ENCODE results near the gene MGAT3. TPM values are rescaled to one million over a fixed set of nuclear protein-coding genes. Genes with fewer than 3 reads are reported as not detected.

The MGAT3 gene
- total RNA-seq, 1 experiment from 2014 or later: 5.0 TPM

DNA sequence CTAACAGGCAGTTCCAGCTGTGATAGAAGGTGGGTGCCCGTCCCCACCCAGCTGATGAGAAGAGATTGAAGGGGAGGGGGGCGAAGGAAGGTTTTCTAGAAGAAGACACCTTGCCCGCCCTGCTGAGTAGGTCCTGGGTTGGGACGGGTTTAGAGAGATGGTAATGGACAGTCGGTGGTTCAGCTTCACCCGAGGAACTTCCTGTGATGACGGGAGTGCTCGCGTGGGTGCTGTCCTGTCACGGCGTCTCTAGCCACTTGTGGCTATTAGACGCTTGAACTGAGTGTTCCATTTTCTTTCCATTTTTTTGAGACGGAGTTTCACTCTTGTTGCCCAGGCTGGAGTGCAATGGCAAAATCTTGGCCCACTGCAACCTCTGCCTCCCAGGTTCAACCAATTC is 27.6 kb upstream of the MGAT3 start:
- no peak overlapping the region for H2BK5ac ChIP-seq (ENCODE audit: insufficient read length, low read length)
- H3K9ac ChIP-seq (ENCODE audit: extremely low read depth, insufficient read length, low read length): no peak overlapping the region
- H3K56ac ChIP-seq (ENCODE audit: insufficient read length, low read depth, low read length): no peak overlapping the region
- H2AK5ac ChIP-seq (ENCODE audit: insufficient read length, low read length): no peak overlapping the region
- H3K79me1 ChIP-seq (ENCODE audit: insufficient read depth, low read depth, low read length, poor library complexity, severe bottlenecking): no peaks in the 10 kb centered on the region
- Mint-ChIP-seq H3K4me1 (peaks cover 35 to 46% of the 10 kb centered on the region in 2 experiments), H3K9me3 (no peaks in the 10 kb centered on the region), H3K36me3 (ENCODE audit: insufficient read depth in 1 of 3, low read depth in 3 of 3) (peaks cover 7 to 41% (median 41%) of the 10 kb centered on the region in 3 experiments; a peak in 6 of 7 replicates), H3K27ac (peak overlapping the region; percentile 70 to 88 (median 83); a peak in 6 of 7 replicates), H3K27me3 (ENCODE audit: low read depth) (no peaks in the 10 kb centered on the region), H3K4me3 (0 out of 5 replicates have a peak overlapping the region, but pooled peaks of 1 of the 2 experiments have one; percentile 23)
- no peak overlapping the region for H3K4me2 ChIP-seq (ENCODE audit: insufficient read depth, insufficient read length, low read length)
- WGBS (ENCODE audit: extremely low coverage, insufficient read length, low lambda C conversion rate): no CpG with 5 or more reads among the region's 13 CpGs
- no peak overlapping the region for H2BK20ac ChIP-seq (ENCODE audit: low read depth, low read length, poor library complexity, severe bottlenecking)
- H3K9me3 ChIP-seq (ENCODE audit: control insufficient read depth, low read depth, low read length): no peaks in the 10 kb centered on the region
- peak overlapping the region; percentile 59; the same call in 1 of the 2 replicates for H3K14ac ChIP-seq (ENCODE audit: insufficient read depth, low read length)
- peak overlapping the region; percentile 68 for H3K18ac ChIP-seq (ENCODE audit: insufficient read length, low read depth, low read length)
- H2BK15ac ChIP-seq (ENCODE audit: low read depth, low read length): no peak overlapping the region
- no peaks in the 10 kb centered on the region for H3K23me2 ChIP-seq (ENCODE audit: insufficient read length, low read depth, low read length, poor library complexity, severe bottlenecking)
- no peak overlapping the region for H3K27ac ChIP-seq (ENCODE audit: insufficient read length, low read depth, low read length)
- no peak overlapping the region for H3K23ac ChIP-seq (ENCODE audit: insufficient read length, low read depth, low read length)
- H4K20me1 ChIP-seq (ENCODE audit: control insufficient read depth, insufficient read depth, insufficient read length): no peaks in the 10 kb centered on the region
- no peaks in the 10 kb centered on the region for H3K27me3 ChIP-seq (ENCODE audit: insufficient read depth, low read length)
- no peaks in the 10 kb centered on the region for H3K79me2 ChIP-seq (ENCODE audit: insufficient read depth, low read length)
- peaks cover 11% of the 10 kb centered on the region; the same call in 1 of the 2 replicates for H3K4me1 ChIP-seq (ENCODE audit: insufficient read depth, low read length)
- TF ChIP-seq, protein P1, sequence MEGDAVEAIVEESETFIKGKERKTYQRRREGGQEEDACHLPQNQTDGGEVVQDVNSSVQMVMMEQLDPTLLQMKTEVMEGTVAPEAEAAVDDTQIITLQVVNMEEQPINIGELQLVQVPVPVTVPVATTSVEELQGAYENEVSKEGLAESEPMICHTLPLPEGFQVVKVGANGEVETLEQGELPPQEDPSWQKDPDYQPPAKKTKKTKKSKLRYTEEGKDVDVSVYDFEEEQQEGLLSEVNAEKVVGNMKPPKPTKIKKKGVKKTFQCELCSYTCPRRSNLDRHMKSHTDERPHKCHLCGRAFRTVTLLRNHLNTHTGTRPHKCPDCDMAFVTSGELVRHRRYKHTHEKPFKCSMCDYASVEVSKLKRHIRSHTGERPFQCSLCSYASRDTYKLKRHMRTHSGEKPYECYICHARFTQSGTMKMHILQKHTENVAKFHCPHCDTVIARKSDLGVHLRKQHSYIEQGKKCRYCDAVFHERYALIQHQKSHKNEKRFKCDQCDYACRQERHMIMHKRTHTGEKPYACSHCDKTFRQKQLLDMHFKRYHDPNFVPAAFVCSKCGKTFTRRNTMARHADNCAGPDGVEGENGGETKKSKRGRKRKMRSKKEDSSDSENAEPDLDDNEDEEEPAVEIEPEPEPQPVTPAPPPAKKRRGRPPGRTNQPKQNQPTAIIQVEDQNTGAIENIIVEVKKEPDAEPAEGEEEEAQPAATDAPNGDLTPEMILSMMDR (conservative IDR thresholded peaks at IDR 0.05): no peak
- H4K5ac ChIP-seq (ENCODE audit: insufficient read length, low read depth, low read length): no peak overlapping the region
- H2AFZ ChIP-seq (ENCODE audit: low read length): no peak overlapping the region
- H2BK12ac ChIP-seq (ENCODE audit: insufficient read length, low read depth, low read length): no peak overlapping the region
- no peak overlapping the region for H3K4ac ChIP-seq (ENCODE audit: low read depth, low read length)
- H2BK120ac ChIP-seq (ENCODE audit: low read depth, low read length, poor library complexity, severe bottlenecking): no peak overlapping the region
- no peak overlapping the region for H4K8ac ChIP-seq (replicated peaks; ENCODE audit: insufficient read length, low read depth, low read length)
- peak; percentile 24 for DNase-seq
- H3T11ph ChIP-seq (ENCODE audit: low read length): no peak overlapping the region
- no peak overlapping the region for H4K91ac ChIP-seq (ENCODE audit: insufficient read length, low read depth, low read length)

Data from H9 (cell line).